ENCODE results near the gene NOL6. TPM values are rescaled to one million over a fixed set of nuclear protein-coding genes. Genes with fewer than 3 reads are reported as not detected.

Gene NOL6
- total RNA-seq, 1 experiment from 2014 or later = 34.8 TPM

DNA sequence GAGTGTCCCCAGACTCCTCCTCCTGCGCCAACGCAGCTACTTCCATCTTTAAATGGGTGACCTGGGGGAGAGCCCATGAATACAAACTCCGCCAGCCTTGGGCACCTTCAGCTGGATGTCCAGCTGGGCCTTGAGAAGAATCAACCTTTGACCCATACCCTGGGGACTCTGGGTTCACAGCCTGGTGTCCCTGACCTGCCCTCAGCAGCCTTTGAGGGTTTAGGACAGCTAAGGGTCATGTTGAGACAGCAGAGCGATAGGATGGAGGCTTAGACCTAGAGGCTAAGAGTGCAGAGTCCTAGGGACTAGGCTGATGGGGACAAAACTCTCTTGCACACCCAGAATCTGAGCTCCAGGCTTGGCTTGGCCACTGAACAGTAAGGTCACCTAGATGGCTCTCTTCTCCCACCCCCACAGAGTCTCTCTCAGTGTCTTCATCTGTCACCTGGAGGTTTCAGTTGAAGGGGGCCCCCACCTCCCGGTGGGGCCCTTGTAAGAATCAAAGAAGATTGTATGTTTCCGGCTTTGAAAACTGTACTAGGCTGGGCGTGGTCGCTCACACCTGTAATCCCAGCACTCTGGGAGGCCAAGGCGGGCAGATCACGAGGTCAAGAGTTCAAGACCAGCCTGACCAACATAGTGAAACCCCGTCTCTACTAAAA is 19.6 kb downstream of the NOL6 start:
- DNase-seq (ENCODE audit: low read depth) = no peak

DNA sequence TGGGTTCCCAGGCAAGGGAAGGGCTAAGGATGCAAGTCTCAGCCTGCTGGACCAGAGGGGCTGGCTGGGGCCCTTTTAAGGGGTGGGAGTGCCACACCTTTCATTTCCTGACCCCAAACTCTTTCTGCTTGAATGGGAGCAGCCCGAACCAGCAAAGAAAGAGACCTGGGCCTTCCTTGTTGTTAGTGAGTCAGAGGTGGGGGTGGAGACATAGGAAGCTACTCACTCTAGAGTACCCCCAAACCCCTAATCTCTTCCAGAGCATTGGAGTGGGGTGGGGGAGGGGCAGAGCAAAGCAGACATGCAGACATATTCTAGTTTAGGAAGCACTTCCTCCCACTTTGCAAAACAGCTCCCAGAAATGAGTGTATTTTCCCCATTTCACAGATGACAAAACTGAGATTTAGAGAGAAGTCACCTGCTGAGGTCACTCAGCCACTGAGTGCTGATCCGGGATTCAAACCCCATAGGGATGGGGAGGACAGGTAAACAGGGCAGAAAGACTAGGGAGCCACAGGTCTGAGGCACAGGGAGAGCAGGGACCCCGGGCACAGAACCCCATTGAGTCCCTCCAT is 20.4 kb downstream of the NOL6 start:
- no peak for DNase-seq (ENCODE audit: low read depth)

DNA sequence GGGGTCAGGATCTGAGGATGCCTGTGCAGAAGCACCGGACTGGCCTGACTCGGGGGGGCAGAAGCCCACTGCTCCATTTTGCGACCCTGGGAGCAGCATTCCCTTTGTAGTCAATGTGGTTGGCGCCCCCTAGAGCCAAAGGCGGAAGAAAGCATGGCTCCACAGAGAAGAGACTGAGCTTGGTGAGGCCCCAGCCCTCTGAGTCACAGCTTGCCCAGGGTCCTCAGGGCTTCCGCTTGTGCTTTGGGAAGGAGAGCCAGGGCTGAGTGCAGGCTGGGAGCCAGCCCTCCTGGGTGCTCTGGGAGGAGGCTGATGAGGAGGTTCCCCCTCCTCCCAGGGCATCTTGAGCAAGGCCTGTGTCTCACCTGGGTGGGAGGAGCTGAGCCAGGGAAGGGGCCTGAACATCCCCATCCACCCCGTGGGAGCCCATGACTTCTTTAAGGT is 20.9 kb downstream of the NOL6 start:
- DNase-seq (ENCODE audit: low read depth) = peak; percentile 79

DNA sequence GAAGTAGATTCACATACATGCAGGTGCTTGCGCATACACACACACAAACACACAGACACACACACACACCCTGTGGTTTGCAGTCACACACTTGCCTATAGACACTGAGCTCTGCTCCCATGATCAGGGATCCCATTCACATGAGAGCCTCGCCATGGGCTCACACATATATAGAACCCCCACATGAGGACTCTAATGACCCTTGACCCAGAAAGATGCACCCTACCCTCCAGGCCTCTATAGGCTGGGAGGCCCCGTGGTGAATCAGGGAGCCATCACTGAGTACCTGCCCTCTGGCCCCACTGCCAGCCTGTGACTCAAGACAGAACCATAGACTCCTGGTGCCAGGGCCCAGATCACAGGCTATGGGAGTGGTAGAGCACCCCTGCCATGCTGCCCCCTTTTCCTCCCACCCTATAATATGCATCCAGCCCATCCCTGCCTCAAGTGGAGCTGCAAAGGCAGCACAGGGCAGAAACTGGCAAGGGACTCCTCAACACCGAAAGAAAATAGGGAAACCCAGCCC is 23.0 kb downstream of the NOL6 start:
- DNase-seq (ENCODE audit: low read depth) = no peak

DNA sequence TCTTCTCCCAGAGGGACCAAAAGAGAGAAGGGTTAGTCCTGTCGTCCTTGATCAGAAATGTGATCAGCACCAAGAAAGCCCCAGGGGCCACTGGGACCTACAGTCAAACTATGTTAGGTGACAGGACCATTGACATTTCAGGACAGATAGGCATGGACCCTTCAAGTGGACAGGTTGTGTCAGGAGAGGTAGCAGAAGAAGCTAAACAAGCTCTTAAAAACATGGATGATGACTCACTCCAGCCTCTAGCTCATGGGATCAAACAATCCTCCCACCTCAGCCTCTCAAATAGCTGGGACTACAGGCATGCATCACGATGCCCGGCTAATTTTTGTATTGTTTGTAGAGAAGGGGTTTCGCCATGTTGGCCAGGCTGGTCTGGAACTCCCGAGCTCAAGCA is 24.0 kb downstream of the NOL6 start:
- no peak for DNase-seq (ENCODE audit: low read depth)

DNA sequence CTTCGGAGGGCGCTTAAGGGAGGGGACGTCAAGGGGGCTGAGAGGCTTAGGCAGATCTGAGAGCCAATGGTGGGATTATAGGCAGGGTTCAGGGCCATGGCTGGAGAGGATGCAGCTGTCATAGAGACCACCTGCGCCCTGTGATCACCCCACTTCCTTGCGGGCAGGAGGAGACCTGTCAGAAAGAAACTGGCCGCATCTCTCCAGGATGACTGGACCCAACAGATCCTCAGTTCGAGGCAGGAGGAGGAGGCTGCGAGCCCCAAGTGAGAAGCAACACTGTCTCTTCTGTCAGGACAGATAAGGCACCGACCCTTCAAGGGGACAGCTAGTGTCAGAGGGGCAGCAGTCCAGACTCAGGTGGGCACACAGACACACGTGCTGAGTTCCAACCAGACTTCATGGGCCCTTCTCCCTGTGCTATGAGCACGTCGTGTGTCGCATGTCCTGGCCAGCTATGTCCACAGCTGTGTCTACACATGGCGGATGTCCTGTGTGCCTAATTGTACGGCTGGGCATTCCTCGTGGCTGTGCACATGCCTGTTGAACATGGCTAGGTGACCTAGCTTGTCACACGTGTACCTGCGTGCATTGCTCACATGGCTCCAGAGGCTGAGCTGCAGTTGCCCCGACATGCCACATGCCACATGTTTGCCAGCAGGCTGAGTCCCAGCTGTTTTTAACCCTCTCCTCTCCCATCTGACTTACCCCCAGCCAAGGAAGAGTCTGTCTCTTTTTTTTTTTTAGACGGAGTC is 25.7 kb downstream of the NOL6 start:
- DNase-seq (ENCODE audit: low read depth) = peak; percentile 55

DNA sequence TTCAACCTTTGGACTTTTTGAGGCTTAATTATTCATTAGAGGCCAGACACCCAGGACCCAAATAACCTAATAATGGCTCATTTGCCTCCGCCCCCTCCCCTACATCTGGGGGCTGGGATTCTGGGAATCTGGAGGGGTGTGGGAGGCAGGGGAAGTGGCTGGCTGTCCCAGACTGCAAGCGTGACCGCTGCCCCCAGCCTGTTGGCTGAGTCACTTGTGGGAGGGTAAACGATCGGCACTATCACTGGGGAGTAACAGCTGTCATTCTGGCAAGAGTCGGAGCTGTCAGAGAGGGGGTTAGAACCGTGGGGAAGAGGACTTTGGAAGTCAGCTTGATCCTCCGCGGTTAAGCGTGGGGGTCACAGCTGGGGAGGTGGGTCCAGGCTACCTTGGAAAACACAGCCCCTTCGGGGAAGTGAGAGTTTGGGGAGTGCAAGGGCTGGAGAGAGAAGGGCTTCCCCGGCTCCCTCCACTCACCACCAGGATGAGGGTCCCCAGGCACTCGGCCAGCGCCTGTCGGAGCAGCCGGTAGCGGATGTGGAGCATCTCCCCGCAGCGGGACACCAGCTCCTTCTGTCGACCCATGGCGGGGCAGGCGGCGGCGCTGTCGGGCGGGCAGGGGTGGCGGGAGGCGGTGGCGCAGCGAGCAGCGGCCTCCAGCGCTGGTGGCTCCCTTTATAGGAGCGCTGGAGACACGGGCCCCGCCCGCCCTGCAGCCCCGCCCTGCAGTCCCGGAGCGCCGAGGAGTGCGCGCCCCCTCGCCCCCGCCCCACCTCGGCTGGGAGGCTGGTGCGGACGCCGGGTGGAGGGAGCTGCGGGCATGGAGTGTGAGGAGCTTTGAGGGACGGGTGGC is 26.6 kb downstream of the NOL6 start, which contains the start of gene AQP3:
Gene AQP3 (minus strand): TSS at position 648 of the 853 bp plus-strand sequence. CDS start 63 bp downstream, at position 585.
- peak; percentile 92 for DNase-seq (ENCODE audit: low read depth)

DNA sequence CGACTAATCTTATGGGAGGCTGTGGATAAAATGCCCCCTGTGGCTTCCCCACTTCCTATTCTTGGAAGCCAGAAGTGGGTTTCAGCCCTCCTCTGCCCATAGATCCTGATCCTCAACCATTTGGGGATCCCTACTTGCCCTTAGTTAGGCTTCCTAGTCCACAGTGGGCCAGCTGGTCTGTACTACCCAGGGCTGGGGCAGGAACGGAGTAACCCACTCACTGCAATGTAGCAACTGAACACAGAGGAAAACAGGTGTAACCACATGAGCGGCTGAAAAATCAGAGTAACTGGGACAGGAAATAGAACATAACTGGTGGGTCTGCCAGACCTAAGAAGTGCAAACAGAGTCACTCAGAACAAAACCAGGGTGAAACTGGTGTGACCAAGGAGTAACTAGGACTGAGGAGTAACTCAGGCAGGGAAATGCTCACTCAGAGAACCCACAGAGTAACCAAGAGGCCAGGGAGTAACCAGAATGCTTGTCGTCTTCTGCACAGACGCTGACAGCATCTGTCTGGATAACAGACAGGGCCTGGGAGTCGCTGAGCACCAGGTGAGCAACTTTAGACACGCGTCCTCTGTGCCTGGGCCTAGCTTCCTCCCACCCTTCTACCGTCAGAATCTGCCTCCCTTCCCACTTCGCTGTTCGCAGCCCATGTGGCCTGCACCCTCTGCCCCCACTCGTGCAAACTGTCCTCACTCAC is 27.3 kb downstream of the NOL6 start:
- peak; percentile 88 for DNase-seq (ENCODE audit: low read depth)

DNA sequence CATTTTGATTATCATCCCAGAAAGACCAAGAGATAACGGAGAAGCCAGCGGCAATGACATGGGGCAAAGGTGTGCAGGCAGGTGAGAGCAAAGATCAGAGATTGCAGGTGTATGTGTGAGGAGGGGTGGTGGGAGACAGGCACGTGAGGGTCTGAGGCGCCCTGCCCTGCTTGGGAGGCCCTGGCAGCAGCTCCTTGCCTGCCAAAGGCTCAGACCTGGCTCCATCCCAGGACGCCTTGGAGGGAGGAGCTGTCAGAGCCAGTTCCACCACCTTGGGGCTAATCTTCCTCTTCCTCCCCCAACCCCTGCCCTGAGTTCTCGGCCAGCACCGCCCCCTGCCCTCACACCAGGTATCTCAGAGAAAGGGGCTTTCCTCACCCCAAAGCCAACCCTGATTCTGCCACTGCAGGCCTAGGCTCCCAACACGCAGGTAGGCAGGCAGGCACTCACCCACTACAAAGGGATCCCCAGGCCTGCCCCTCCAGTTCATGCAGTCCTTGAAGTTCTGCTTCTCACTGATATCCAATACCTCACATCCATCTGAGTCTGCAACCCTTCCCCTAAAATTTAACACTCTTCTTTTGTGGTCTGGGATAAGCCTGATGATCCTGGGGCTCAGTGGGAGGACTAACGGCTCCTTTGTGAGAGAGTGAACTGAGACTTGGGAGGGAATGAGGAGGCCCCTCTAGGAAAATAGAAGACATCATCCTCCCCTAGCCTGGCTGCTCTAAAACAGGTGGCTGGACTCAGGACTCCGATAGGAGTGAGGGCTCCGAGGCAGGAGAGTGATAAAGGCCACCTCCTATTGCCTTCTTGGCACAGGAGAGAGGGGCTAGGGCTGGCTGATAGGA is 28.1 kb downstream of the NOL6 start:
- DNase-seq (ENCODE audit: low read depth) = no peak

DNA sequence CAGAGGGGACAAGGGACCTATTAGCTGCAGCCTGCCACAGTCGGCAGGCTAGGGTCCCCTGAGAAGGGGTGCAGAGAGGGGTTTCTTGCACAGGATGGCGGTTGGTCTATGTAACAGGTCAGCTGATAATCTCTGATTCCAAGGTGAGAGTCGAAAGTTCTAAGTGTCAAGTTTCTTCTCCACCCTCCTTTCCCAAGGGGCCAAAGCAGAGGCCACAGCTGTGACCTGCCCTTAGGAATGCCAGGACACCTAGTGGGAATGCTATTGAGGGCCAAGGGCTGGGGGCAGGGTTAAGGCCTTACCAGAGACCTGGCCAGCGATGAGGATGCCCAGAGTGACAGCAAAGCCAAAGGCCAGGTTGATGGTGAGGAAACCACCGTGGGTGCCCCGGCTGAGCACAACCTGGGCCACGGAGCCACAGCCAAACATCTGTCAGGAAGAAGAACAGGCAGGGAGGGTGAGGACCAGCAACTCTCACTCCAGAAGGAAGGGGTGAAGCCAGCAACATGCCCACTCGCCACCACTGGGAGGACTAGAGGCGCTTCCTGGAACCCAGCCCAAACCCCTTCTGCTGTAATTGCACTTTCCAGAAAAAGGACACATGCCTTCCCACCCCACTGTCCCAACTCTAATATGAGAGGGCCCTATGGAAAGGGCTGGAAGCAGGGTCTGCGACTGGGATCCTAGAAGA is 30.1 kb downstream of the NOL6 start:
- DNase-seq (ENCODE audit: low read depth) = no peak

DNA sequence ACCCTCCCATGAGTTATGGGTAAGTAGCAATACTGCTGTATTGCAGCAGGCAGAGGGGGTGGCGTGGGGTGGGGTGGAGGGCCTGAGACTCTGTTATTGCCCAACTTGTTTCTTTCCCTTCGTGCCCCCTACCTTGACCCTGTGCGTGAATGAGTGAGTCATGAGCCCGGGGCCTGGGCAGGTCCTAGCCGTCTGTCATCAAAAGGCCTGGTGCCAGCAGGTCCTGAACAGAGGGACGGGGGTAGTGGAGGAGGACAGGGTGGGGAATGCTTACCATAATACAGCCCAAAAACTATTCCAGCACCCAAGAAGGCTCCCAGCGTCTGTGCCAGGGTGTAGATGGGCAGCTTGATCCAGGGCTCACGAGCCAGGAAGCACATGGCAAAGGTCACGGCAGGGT is 30.7 kb downstream of the NOL6 start:
- no peak for DNase-seq (ENCODE audit: low read depth)

DNA sequence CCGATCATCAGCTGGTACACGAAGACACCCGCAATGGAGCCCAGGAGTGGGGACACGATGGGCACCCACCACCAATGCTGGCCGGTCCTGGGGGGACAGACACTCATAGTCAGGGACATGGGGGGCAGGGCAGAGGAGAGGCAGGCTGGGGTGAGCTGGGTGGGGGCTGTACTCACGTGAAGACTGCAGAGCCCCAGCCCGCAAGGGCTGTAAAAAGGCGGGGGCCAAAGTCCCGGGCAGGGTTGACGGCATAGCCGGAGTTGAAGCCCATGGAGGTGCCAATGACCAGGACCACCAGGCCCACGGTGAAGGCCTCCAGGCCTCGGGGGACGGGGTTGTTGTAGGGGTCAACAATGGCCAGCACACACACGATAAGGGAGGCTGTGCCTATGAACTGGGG is 31.6 kb downstream of the NOL6 start:
- DNase-seq (ENCODE audit: low read depth) = no peak

DNA sequence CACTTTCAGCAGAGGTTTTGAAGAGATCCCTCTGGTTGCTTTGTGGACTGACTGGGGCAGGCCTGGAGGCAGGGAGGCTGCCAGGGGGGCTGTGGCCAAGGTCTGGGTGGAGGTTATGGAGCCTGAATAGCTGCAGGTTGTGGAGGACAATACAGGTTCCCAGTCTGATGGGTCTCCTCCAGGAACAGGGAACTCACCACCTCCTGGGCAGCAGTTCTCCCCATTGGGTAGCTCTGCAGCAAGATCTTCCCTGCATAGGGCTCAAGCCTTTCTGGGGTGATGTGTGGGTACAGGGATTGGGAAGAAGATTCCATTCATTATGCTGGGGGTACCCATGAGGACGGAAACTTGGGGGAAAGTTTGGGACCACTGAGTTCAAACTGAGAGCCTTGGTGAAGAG is 33.1 kb downstream of the NOL6 start:
- no peak for DNase-seq (ENCODE audit: low read depth)

DNA sequence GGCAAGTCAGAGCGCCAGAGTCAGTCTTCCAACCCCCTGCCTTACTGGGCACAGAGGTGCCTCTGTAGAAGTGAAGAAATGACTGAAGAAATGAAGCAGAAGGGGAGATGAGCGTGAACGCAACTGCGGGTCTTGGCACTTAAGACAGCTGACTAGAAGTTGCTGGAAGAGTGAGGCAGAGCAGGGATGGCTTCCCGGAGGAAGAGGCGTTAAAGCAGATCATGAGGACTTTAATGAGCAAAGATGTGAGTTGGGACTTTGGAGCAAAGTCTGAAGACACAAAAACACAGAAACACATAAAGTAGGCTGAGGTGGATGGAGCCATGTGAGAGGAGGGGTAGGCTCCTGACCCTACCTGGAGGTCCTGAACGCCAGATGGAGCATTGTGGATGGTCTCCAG is 33.5 kb downstream of the NOL6 start:
- DNase-seq (ENCODE audit: low read depth) = no peak

DNA sequence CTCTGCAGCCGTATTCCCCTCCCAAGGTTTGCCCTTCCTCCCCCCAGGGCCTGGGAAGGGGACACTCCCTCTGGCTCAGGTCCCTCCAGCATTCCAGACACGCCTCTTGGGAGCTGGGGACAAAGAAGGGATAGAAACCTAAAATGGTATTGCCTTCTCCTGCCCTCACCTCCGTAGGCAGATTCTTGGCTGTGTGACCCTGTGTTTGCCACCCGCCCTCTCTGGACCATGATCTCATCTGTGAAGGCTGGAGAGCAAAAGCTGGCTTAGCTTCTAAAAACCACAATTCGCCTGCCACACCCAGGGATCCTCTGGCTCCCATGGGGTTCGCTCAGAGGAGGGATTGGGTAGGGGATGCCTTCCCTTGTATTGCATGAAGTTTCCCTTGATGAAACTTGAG is 34.0 kb downstream of the NOL6 start:
- DNase-seq (ENCODE audit: low read depth) = peak; percentile 17

DNA sequence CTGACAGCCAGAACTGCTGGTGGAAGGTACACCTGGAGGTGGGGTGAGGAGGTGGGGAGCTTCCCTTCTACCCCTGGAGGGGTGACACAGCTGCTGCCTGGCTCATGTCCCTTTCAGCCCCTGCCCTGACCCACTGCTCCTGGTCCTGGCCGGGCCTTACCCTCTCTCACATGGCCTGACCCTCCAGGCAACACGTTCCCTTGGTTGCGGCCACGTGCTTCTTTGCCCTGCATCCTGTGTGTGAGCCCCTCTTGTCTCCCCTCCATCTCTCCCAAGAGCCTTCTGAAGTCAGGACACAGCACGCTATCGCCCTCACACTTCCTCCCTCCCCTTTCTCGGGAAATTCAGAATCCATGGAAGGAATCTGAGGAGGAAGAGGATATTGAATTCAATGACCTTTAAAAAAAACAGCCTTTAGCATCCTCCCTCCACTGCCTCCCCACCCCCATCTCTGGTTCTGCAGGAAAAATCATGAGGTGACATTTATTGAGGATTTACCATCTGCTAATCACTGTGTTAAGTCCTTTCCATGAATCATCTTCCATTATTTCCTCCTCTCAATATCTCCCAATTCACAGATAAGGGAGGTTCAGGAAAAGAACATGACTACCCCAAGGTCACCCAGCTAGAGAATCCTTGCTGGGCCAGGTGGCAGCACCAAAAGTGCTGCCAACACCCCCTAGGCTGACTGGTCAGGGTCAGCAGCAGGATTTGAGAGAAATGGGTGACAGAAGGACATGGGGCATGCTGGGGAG is 34.6 kb downstream of the NOL6 start:
- no peak for DNase-seq (ENCODE audit: low read depth)

DNA sequence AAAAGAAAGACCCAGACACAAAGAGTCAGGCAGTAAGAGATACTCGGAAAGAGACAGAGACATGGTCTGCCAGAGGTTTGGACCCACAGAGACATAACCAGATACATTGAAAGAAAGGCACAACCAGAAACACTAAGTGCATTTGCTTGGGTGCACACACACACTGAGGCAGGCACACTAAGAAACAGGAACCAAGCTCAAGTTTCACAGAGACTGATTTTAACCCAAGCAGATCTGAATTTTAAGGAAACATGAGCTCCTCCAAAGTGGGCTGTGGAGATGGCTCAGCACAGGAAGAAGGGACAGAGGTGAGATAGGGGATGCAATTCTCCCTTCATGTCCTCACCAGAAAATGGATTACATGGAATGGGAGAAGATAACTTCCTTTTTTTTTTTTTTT is 35.8 kb downstream of the NOL6 start:
- no peak for DNase-seq (ENCODE audit: low read depth)

DNA sequence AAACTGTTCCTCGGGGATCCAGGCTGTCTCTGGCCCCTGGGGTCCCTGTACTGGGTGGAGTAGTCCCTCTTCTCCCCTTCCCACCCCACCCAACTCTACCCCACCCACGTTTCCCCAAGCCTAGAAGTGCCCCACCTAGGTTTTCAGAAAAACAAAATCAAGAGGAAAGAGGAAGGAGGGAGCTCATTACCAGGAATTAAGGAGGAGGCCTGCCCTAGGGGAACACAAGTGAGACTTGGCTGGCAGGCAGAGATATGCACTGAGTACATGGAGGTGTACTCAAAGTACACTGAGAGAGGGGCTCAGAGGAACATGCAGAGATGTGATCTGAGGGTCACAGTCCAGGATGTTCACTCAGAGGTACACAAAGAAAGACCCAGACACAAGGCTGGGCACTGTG is 36.5 kb downstream of the NOL6 start:
- no peak for DNase-seq (ENCODE audit: low read depth)

DNA sequence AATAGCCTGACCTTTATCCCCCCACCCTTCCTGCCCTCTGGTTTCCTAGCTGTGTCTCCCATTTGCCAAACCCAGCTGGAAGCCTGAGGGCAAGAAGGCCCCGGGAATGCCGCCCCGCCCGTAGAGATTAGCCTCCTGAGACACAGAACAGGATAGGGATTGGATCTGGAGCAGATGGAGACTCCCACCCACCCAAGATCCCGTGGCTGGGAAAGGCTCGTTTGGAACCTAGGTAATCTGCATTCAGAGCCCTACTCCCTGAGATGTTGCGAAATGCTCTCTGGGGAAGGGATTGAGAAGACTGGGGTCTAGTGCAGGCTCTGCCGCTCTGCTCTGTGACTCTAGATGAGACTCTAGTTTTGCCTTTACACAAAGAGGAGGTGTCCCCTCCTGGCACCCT is 37.3 kb downstream of the NOL6 start:
- no peak for DNase-seq (ENCODE audit: low read depth)
